Stimulated activated CD8-positive, alpha-beta memory T cell treated with anti-CD3 and anti-CD28 coated beads, Interleukin-4, amount 100 ng/mL, for 24 hours (primary cell): ENCODE data around the gene MTAP.
"Not testable (repeated sequence)": the region's sequence is repeated elsewhere in the genome, so short reads cannot be mapped to it uniquely, and the experiment has no call there.

Experiments
- DNase-seq: peaks from one replicate; pipeline ENCODE4 v3.0.0-alpha.2; 2020; ENCODE audit warnings: low read depth

Gene MTAP

GRCh38 chr9:21923694-21924093, 121.3 kb downstream of the MTAP start:
- no peak for DNase-seq

DNA sequence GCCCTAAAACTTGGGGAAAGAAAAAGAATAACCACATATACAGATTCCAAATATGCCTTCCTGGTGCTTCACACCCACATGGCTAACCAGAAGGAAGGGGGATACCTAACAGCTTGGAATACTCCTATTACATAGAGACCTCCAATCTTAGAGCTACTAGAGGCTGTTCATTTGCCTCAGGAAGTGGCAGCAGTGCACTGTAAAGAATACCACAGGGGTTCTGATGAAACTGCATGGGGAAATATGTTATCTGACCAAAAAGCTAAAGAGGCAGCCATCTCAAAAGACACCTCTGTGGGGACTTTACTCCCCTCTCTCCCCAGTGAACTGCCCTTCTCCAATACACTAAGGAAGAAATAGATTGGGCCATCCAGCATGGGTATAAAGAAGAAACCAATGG, 125.3 kb downstream of the MTAP start:
- no peak for DNase-seq

DNA sequence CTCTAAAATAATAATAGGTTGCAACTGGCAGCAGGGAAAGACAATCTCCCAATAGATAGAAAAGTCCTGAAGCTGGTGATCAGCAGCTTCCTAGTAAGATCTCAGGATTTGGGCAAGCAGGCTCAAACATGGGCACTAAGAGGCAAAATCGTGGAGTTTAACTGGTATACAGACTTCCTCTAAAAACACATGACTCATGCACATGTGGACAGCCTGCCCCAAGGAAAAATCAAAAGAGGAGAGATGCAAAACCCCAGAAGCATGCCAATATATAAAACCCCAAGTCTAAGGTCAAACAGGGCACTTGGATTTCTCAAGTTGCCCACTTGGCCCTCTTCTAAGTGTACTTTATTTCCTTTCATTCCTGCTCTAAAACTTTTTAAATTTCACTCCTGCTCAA, 129.0 kb downstream of the MTAP start:
- no peak for DNase-seq

DNA sequence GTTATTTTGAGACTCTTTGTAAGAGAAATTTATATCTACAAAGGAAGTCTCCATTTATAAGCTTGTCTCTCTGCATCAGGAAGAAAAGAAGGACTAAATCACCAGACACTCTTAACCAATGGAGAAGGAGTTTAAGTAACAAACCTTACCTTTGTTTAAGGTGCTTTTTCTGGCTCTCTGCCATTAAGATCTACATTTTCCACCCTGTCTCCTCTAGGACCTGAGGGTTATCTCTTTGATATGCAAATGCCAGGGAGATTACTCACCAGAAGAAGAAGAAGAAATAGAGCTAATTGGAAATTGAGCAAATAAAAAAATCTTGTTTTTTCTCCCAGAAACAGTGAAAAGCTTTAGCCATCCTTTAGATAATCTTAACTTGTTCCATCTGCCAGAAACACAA, 130.8 kb downstream of the MTAP start:
- DNase-seq, result no peak

DNA sequence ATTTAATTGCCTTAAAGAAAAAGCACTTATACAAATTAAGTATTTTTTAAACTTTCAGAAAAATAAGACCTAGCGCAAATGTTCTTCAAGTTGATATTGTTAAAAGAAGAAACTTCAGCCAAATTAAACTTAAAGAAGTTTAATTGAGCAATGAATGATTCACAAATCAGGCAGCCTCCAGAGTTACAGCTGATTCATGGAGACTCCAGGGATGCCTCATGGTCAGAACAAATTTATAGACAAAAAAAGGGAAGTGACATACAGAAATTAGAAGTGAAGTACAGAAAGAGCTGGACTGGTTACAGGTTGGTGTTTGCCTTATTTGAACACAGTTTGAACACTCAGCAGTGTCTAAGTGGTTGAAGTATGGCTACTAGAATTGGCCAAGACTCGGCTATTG, 131.4 kb downstream of the MTAP start:
- DNase-seq, result no peak

DNA sequence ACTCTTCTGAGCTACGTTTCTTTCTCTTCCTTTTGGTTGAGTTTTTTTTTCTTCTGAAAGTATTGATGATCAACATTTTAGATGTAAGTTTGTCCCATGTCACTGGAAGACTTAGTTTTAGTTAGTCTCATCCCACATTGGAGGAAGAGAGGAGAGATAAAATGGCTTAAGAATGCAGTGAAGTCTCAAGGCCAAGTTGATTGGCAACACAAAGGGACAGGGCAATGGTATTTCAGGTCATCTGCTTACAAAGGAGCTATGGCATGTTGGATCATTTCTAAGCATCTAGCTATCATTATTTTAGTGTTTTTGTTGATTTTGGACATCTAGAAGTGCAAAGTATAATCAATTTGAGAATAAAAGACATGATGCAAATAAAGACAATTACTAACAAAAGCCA, 133.2 kb downstream of the MTAP start:
- no peak for DNase-seq

DNA sequence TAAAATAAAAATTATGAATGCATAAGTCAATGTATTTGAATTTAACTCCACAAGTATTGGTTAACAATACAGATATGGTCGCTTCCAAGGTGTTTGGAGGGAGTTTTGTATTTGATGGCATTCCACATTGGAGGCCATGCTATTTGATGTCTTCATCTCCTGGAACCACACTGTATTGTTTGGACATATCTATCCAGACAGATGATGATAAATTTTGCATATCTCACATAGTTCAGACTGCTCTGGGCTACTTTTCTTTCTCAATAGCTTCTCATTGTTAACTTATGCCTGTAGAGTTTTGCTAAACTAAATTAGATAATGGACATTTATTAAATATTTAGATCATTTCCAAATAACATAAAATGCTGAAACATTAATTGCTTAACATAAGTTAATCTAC, 133.7 kb downstream of the MTAP start:
- DNase-seq, result no peak

- no peak for DNase-seq
Measured at GRCh38 chr9:21941337-21941995, 139.0 kb downstream of the MTAP start.

- DNase-seq, result no peak
Measured at GRCh38 chr9:21943464-21943863, 141.0 kb downstream of the MTAP start.

- DNase-seq, result no peak
Measured at GRCh38 chr9:21945606-21946005, 143.2 kb downstream of the MTAP start.

GRCh38 chr9:21958833-21959232, 156.4 kb downstream of the MTAP start:
- no peak for DNase-seq

- DNase-seq, result not testable (repeated sequence)
Measured at GRCh38 chr9:21959268-21959667, 156.8 kb downstream of the MTAP start.

DNA sequence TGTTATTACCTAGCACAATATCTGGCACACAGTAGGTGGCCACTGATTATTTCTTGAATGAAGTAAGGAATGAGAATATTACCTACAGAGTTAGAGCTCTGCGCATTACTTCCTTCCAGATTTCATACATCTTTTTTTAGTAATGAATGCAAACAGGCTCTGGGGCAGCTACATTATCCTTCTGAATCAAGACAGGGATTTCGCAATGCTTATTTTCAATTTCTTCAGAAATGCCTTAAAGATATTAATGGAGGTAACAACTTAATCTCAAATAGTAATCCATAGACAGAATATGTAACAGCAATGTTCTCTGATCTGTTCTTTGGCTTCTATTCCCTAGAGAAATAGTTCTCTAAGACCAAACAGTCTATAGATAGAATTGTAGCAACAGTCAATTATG, 159.1 kb downstream of the MTAP start:
- no peak for DNase-seq

DNA sequence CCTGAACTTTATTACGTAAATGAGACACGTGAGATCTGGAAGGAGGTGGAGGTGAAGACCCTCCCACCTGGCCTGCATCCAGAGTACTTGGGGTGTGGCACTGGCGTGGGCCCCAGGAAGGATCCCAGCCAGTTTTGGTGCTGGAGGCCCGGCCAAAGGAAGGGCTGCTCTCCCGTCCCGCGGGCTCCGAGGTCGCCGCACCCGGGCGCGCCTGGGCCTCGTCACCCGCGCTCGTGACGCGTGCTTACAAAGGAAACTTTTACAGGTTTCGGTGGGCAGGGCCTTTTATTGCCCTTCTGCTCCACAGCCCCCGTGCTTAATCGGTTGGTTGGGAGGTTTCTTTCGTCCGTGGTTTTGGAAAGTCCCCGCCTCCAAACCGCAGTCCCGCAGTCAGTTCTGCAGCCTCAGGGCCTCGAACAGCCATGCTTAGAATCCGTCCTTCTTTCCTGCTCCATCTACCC, 162.5 kb downstream of the MTAP start:
- DNase-seq, result peak; percentile 37

DNA sequence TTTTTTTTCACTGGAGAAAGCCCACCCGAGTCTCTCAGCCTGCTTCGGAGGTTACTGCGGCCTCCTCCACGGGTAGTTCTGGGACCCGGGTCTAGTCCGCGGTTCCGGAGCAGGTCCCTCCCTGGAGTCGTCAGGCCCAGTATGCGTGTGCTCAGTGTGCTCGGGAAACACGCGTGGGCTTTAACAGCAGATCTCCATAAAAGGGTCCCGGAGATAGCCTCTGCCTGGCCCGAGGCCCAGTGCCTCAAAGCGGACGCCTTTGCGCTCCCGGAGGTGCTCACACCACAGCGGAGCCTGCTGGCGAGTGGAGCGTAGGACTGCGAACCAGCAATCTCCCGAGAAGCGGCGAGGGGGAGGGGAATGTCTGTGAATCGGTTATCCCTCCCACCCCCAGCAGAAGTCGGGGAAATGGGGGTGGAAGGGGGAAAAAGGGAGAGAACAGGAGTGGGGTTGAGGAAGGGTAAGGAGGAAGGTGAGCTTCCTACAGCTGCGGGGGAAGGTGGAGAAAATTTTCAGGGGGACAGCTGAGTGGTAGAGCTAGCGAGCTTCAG, 163.0 kb downstream of the MTAP start:
- no peak for DNase-seq

GRCh38 chr9:21966140-21966851, 163.9 kb downstream of the MTAP start:
- DNase-seq, result no peak

GRCh38 chr9:21967169-21967568, 164.7 kb downstream of the MTAP start:
- no peak for DNase-seq

GRCh38 chr9:21967702-21968101, 165.3 kb downstream of the MTAP start:
- no peak for DNase-seq

- no peak for DNase-seq
Measured at GRCh38 chr9:21968331-21969010, 166.0 kb downstream of the MTAP start.

- DNase-seq, result no peak
Measured at GRCh38 chr9:21969011-21969940, 166.8 kb downstream of the MTAP start.

GRCh38 chr9:21969951-21970799, 167.7 kb downstream of the MTAP start:
- DNase-seq, result no peak
